ENCODE data around the gene FOLR2.

DNA sequence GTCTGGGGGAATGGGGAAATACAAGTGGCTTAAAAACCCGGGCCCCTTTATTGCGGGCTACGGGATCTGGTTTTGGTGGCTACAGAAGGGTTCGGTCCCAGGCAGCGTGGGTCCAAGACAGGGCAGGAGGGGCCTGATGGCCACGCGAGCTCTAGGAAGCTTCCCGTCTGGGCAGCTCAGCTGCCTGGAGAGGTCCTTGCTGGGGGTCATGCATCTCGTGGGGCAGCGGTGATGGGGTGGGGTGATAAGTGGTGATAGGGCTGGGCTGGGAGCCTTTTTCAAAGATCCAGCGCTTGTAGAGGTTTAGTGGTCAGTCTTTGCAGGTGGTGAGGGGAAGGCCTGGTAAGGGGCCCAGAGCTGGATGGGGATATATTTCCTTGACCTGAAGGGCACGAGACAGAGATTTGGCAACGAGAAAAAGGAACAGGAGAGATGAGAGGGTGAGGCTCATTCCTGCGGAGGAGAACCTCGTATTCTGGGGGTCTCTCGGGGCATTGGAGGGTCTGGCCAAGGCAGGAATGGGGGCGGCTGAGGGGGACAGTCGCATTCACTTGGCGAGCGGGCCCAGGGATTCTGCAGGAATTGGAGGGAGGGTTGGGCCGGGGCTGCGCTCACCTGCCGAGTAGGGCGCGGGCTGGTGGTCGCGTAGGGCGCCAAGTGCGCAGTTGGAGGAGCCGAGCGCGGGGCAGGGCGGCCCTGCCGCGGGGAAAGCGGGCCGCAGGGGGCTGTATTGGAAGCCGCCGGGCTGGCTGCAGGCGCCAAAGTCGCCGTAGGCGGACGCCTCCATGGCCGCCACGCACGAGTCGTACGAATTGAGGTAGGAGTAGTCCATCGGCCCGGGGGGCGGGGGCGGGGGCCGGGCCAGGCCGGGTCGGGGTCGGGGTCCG lies 26.8 kb downstream of the FOLR2 start:
- TF ChIP-seq, protein P1, sequence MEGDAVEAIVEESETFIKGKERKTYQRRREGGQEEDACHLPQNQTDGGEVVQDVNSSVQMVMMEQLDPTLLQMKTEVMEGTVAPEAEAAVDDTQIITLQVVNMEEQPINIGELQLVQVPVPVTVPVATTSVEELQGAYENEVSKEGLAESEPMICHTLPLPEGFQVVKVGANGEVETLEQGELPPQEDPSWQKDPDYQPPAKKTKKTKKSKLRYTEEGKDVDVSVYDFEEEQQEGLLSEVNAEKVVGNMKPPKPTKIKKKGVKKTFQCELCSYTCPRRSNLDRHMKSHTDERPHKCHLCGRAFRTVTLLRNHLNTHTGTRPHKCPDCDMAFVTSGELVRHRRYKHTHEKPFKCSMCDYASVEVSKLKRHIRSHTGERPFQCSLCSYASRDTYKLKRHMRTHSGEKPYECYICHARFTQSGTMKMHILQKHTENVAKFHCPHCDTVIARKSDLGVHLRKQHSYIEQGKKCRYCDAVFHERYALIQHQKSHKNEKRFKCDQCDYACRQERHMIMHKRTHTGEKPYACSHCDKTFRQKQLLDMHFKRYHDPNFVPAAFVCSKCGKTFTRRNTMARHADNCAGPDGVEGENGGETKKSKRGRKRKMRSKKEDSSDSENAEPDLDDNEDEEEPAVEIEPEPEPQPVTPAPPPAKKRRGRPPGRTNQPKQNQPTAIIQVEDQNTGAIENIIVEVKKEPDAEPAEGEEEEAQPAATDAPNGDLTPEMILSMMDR (IDR thresholded peaks at IDR 0.05) = no peak
- TF ChIP-seq POLR2A (IDR thresholded peaks at IDR 0.05) = no peak

Measured in lower leg skin (tissue), 3 donors.